HG02798 (cell line): ENCODE data around the gene SPATA24.
"Not testable (repeated sequence)": the region's sequence is repeated elsewhere in the genome, so short reads cannot be mapped to it uniquely, and the experiment has no call there.

Source experiments
- ATAC-seq: cut with Tn5 transposase; IDR thresholded peaks from one replicate; pipeline ENCODE4 v1.9.1; 2021; ENCODE audit warnings: mild to moderate bottlenecking; ENCODE audit not compliant: unreplicated experiment, poor library complexity

Gene SPATA24

DNA sequence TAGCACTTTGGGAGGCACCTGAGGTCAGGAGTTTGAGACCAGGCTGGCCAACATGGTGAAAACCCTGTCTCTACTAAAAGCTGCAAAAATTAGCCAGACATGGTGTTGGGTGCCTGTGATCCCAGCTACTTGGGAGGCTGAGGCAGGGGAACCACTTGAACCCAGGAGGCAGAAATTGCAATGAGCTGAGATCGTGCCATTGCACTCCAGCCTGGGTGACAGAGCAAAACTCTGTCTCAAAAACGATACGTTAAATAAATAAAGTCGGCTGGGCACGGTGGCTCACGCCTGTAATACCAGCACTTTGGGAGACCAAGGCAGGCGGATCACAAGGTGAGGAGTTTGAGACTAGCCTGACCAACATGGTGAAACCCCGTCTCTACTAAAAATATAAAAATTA, 48.0 kb downstream of the SPATA24 start:
- ATAC-seq: not testable (repeated sequence)

DNA sequence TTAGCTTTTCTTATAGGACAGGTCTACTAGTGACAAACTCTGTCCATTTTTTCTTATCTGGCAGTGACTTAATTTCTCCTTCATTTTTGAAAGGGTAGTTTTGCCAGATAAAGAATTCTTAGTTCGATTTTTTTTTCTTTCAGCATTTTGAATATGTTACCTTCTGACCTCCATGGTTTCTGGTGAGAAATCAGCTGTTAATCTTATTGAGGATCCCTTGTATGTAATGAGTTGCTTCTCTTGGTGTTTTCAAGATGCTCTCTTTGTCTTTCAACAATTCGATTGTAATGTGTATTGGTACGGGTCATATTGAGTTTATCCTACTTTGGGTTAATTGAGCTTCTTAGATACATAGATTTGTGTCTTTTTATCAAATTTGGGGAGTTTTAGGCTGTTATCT, 49.7 kb downstream of the SPATA24 start:
- ATAC-seq: no peak

DNA sequence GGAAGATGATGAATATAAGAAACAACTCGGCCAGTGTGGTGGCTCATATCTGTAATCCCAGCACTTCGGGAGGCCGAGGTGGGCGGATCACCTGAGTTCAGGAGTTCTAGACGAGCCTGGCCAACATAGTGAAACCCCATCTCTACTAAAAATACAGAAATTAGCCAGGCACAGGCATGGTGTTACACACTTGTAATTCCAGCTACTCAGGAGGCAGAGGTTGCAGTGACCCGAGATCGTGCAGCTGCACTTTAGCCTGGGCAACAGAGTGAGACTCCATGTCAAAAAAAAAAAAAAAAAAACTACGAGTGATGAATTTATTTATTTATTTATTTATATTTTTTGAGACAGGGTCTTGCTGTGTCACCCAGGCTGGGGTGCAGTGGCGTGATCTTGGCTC, 56.0 kb downstream of the SPATA24 start:
- ATAC-seq: not testable (repeated sequence)
